ENCODE results near the gene AIF1L. TPM values are rescaled to one million over a fixed set of nuclear protein-coding genes. Genes with fewer than 3 reads are reported as not detected.

The AIF1L gene
- total RNA-seq, 1 experiment from 2014 or later, result 6.0 TPM

DNA sequence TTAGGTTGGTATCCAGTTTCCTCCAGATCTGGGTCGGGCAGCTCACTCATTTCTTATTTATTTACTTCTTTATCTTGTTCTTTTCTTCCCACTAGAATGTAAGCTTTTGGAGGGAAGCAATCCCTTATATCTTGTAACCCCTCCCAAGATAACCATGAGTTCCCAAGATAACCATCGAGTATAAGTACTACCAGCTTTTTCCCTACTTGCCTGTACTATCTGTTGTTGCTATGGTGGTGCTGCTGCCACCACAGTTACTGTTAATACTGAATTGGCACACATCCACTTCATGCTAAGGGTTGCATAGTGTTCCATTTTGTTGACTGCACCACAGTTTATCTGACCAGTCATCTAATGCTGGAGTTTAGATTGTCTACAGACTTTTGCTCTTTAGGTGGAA lies 48.9 kb downstream of the AIF1L start:
- Histone ChIP-seq H3K27me3 (ENCODE audit: control insufficient read depth, insufficient read depth, low read length) (no peaks in the 10 kb centered on the region), H3K9me3 (ENCODE audit: control insufficient read depth, insufficient read depth, low read depth, low read length) (no peaks in the 10 kb centered on the region), H3K27ac (ENCODE audit: low read length) (no peak overlapping the region), H3K36me3 (ENCODE audit: control insufficient read depth, insufficient read depth, low read length) (peaks cover 34% of the 10 kb centered on the region), H3K4me1 (ENCODE audit: control insufficient read depth, insufficient read depth, low read length) (no peaks in the 10 kb centered on the region), H3K4me3 (ENCODE audit: low read depth in 2 of 2, low read length in 2 of 2) (no peak overlapping the region)
- TF ChIP-seq, protein P1, sequence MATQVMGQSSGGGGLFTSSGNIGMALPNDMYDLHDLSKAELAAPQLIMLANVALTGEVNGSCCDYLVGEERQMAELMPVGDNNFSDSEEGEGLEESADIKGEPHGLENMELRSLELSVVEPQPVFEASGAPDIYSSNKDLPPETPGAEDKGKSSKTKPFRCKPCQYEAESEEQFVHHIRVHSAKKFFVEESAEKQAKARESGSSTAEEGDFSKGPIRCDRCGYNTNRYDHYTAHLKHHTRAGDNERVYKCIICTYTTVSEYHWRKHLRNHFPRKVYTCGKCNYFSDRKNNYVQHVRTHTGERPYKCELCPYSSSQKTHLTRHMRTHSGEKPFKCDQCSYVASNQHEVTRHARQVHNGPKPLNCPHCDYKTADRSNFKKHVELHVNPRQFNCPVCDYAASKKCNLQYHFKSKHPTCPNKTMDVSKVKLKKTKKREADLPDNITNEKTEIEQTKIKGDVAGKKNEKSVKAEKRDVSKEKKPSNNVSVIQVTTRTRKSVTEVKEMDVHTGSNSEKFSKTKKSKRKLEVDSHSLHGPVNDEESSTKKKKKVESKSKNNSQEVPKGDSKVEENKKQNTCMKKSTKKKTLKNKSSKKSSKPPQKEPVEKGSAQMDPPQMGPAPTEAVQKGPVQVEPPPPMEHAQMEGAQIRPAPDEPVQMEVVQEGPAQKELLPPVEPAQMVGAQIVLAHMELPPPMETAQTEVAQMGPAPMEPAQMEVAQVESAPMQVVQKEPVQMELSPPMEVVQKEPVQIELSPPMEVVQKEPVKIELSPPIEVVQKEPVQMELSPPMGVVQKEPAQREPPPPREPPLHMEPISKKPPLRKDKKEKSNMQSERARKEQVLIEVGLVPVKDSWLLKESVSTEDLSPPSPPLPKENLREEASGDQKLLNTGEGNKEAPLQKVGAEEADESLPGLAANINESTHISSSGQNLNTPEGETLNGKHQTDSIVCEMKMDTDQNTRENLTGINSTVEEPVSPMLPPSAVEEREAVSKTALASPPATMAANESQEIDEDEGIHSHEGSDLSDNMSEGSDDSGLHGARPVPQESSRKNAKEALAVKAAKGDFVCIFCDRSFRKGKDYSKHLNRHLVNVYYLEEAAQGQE (IDR thresholded peaks at IDR 0.05; ENCODE audit: insufficient read depth in 1 of 2, low read depth in 2 of 2, low read length in 1 of 2), result no peak
- no peak for TF ChIP-seq TCF7L2 (IDR thresholded peaks at IDR 0.05; ENCODE audit: low read depth, low read length)
- TF ChIP-seq, protein P2, sequence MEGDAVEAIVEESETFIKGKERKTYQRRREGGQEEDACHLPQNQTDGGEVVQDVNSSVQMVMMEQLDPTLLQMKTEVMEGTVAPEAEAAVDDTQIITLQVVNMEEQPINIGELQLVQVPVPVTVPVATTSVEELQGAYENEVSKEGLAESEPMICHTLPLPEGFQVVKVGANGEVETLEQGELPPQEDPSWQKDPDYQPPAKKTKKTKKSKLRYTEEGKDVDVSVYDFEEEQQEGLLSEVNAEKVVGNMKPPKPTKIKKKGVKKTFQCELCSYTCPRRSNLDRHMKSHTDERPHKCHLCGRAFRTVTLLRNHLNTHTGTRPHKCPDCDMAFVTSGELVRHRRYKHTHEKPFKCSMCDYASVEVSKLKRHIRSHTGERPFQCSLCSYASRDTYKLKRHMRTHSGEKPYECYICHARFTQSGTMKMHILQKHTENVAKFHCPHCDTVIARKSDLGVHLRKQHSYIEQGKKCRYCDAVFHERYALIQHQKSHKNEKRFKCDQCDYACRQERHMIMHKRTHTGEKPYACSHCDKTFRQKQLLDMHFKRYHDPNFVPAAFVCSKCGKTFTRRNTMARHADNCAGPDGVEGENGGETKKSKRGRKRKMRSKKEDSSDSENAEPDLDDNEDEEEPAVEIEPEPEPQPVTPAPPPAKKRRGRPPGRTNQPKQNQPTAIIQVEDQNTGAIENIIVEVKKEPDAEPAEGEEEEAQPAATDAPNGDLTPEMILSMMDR (IDR thresholded peaks at IDR 0.05), result no peak
- TF ChIP-seq POLR2AphosphoS5 (IDR thresholded peaks at IDR 0.05; ENCODE audit: low read depth, low read length), result no peak
- TF ChIP-seq SIN3A (IDR thresholded peaks at IDR 0.05; ENCODE audit: borderline replicate concordance, insufficient read depth, low read depth, low read length), result no peak
- DNase-seq (ENCODE audit: low read depth, low spot score), result no peak
- no TSS peak for BruUV-seq (replicated peaks)
- POLR2A ChIA-PET, result interaction anchor here (0.5 to 0.7 kb wide), 2 partner anchors 12 to 295 kb away, joined by 3 to 4 read pairs; no protein-coding TSS in a partner anchor
- CTCF ChIA-PET, result no interaction called here
- intact Hi-C loops (cut with micrococcal nuclease; ENCODE audit: unreplicated experiment), result no loop called here
- in situ Hi-C loops (cut with HindIII; ENCODE audit: low pct_unique_long_range_greater_than_20kb, low sequenced_read_pairs), result no loop called here
- no peak for ATAC-seq

DNA sequence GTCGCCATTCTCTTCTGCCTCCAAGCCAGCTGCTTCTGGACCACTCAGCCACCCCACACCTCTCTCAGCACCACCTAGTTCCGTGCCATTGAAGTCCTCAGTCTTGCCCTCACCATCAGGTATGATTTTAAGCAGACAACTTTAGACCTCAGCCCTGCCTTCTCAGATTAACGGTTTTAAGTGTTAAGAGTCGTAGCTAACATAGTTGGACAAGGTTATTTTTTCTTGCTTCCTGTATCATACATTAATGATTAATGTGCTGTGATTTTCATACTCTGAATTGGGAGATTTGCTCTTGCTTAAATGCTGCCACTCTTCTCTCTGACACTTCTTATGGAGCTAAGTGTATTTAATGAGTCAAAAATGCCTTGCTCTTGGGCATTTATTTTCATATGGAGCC lies 49.9 kb downstream of the AIF1L start:
- ATAC-seq (no peak), DNase-seq (ENCODE audit: low read depth, low spot score) (no peak)
- ChIA-PET CTCF (no interaction called here), POLR2A (no interaction called here)
- Histone ChIP-seq H3K27me3 (ENCODE audit: control insufficient read depth, insufficient read depth, low read length) (no peaks in the 10 kb centered on the region), H3K27ac (ENCODE audit: low read length) (no peak overlapping the region), H3K9me3 (ENCODE audit: control insufficient read depth, insufficient read depth, low read depth, low read length) (no peaks in the 10 kb centered on the region), H3K36me3 (ENCODE audit: control insufficient read depth, insufficient read depth, low read length) (peaks cover 32% of the 10 kb centered on the region), H3K4me1 (ENCODE audit: control insufficient read depth, insufficient read depth, low read length) (no peaks in the 10 kb centered on the region), H3K4me3 (ENCODE audit: low read depth in 2 of 2, low read length in 2 of 2) (no peak overlapping the region)
- intact Hi-C loops (cut with micrococcal nuclease; ENCODE audit: unreplicated experiment), result no loop called here
- TF ChIP-seq, protein P1 (IDR thresholded peaks at IDR 0.05; ENCODE audit: insufficient read depth in 1 of 2, low read depth in 2 of 2, low read length in 1 of 2), result no peak
- no peak for TF ChIP-seq TCF7L2 (IDR thresholded peaks at IDR 0.05; ENCODE audit: low read depth, low read length)
- TF ChIP-seq, protein P2 (IDR thresholded peaks at IDR 0.05), result no peak
- TF ChIP-seq POLR2AphosphoS5 (IDR thresholded peaks at IDR 0.05; ENCODE audit: low read depth, low read length), result no peak
- no peak for TF ChIP-seq SIN3A (IDR thresholded peaks at IDR 0.05; ENCODE audit: borderline replicate concordance, insufficient read depth, low read depth, low read length)
- BruUV-seq (replicated peaks), result no TSS peak
- in situ Hi-C loops (cut with HindIII; ENCODE audit: low pct_unique_long_range_greater_than_20kb, low sequenced_read_pairs), result no loop called here

All from Panc1 (cell line).